SK-N-SH (cell line): ENCODE data around the gene ANO3. TPM values are rescaled to one million over a fixed set of nuclear protein-coding genes. Genes with fewer than 3 reads are reported as not detected.

Experiments used
- CTCF ChIA-PET: fragments of 300-600, 350-600 bp; formaldehyde crosslinking; extraction: SDS; loops from one replicate; lab custom pipeline; 2021; lab: Yijun Ruan, JAX
- POLR2A ChIA-PET: fragments of 350-600 bp; sonication (Branson Sonifier 250); formaldehyde crosslinking; extraction: SDS; loops from one replicate; lab custom pipeline; 2020; ENCODE audit warnings: antibody characterized with exemption, inconsistent platforms; lab: Yijun Ruan, JAX
- DNase-seq: peaks from one replicate; pipeline ENCODE4 v3.0.0; 2012
- H2AFZ ChIP-seq: fragments of 200-600 bp; sonication (generic); 2 replicates; pipeline ENCODE4 v1.8.1; 2016; ENCODE audit warnings: antibody characterized with exemption, mild to moderate bottlenecking, low read depth
- H3F3A ChIP-seq: fragments of 200-600 bp; sonication (generic); replicated peaks from 2 replicates; pipeline ENCODE3; 2016; ENCODE audit warnings: antibody characterized with exemption, mild to moderate bottlenecking; ENCODE audit not compliant: insufficient read depth
- H3K27ac ChIP-seq, 2 experiments: fragments of 200-500 bp in 1 of 2; fragments of 200-600 bp in 1 of 2; sonication (Bioruptor generic) in 1 of 2; sonication (generic), shearing (Covaris generic) in 1 of 2; 2 replicates each; pipeline versions ENCODE4 v1.5.1 to v1.6.1; 2014 to 2016; ENCODE audit warnings: low read depth in 2 of 2, inconsistent platforms in 1 of 2, low read length in 1 of 2, mild to moderate bottlenecking in 1 of 2, mixed read lengths in 1 of 2
- H3K27me3 ChIP-seq: fragments of 200-600 bp; sonication (generic), shearing (Covaris generic); 2 replicates; pipeline ENCODE4 v1.6.1; 2016; ENCODE audit warnings: mixed run types; ENCODE audit not compliant: insufficient read depth
- H3K36me3 ChIP-seq, 2 experiments: fragments of 200-500 bp in 1 of 2; fragments of 200-600 bp in 1 of 2; sonication (Bioruptor generic) in 1 of 2; sonication (generic) in 1 of 2; replicated peaks in 1 of 2; 2 replicates each; pipeline versions ENCODE3 to v1.5.1; 2014 to 2016; ENCODE audit warnings: low read length in 1 of 2, mild to moderate bottlenecking in 1 of 2; ENCODE audit not compliant: insufficient read depth in 2 of 2, control insufficient read depth in 1 of 2
- H3K4me1 ChIP-seq, 2 experiments: fragments of 200-500 bp in 1 of 2; fragments of 200-600 bp in 1 of 2; sonication (Bioruptor generic) in 1 of 2; sonication (generic), shearing (Covaris generic) in 1 of 2; 2 replicates each; pipeline versions ENCODE4 v1.5.1 to v1.6.1; 2014 to 2016; ENCODE audit warnings: low read depth in 1 of 2, low read length in 1 of 2, mixed run types in 1 of 2; ENCODE audit not compliant: insufficient read depth in 2 of 2, control insufficient read depth in 1 of 2
- H3K4me2 ChIP-seq: fragments of 200-600 bp; sonication (generic), shearing (Covaris generic); 2 replicates; pipeline ENCODE4 v1.6.1; 2017; ENCODE audit warnings: mixed run types
- H3K4me3 ChIP-seq, 2 experiments: fragments of 200-500 bp in 1 of 2; fragments of 200-600 bp in 1 of 2; sonication (Bioruptor generic) in 1 of 2; sonication (generic), shearing (Covaris generic) in 1 of 2; 2 replicates each; pipeline versions ENCODE4 v1.5.1 to v1.8.1; 2014 to 2016; ENCODE audit warnings: low read depth in 2 of 2, inconsistent platforms in 1 of 2, low read length in 1 of 2, mild to moderate bottlenecking in 1 of 2, mixed read lengths in 1 of 2, moderate library complexity in 1 of 2
- H3K79me2 ChIP-seq: fragments of 200-600 bp; sonication (generic); 2 replicates; pipeline ENCODE4 v1.8.1; 2017; ENCODE audit warnings: mild to moderate bottlenecking; ENCODE audit not compliant: insufficient read depth
- H3K9ac ChIP-seq: fragments of 200-600 bp; sonication (generic); 2 replicates; pipeline ENCODE4 v1.6.1; 2017; ENCODE audit warnings: mixed run types
- H3K9me2 ChIP-seq: fragments of 200-600 bp; sonication (generic); 2 replicates; pipeline ENCODE4 v1.6.1; 2017; ENCODE audit warnings: mixed run types
- H3K9me3 ChIP-seq: fragments of 200-600 bp; sonication (generic); 2 replicates; pipeline ENCODE4 v1.6.1; 2017; ENCODE audit warnings: mixed run types, mild to moderate bottlenecking, moderate library complexity
- H4K20me1 ChIP-seq: fragments of 200-600 bp; sonication (generic); 2 replicates; pipeline ENCODE4 v1.6.1; 2017; ENCODE audit warnings: mild to moderate bottlenecking, mixed run types; ENCODE audit not compliant: insufficient read depth
- CHD2 ChIP-seq: fragments of 150-350 bp; IDR thresholded peaks from 2 replicates; pipeline ENCODE4 v1.6.1; 2018; ENCODE audit warnings: low read length; ENCODE audit not compliant: partially characterized antibody
- CTCF ChIP-seq: fragments of 200-600 bp; sonication (generic); IDR thresholded peaks from 2 replicates; pipeline ENCODE4 v1.6.1; 2017; ENCODE audit warnings: antibody characterized with exemption, mild to moderate bottlenecking, moderate library complexity
- EZH2phosphoT487 ChIP-seq: fragments of 200-600 bp; sonication (generic); IDR thresholded peaks from 2 replicates; pipeline ENCODE4 v1.6.1; 2017; ENCODE audit warnings: low read depth, mixed run types, mild to moderate bottlenecking, antibody characterized with exemption, moderate library complexity, borderline replicate concordance
- FOSL2 ChIP-seq: IDR thresholded peaks from 2 replicates; pipeline ENCODE4 v1.4.0; 2012; ENCODE audit warnings: low read depth, mild to moderate bottlenecking, moderate library complexity, borderline replicate concordance
- FOXJ3 ChIP-seq: sonication (generic); formaldehyde crosslinking; IDR thresholded peaks from 2 replicates; pipeline ENCODE4 v1.5.1; 2020; ENCODE audit warnings: mild to moderate bottlenecking, missing genetic modification reagents
- GABPA ChIP-seq: IDR thresholded peaks from 2 replicates; pipeline ENCODE4 v1.4.0; 2012; ENCODE audit warnings: low read depth, mild to moderate bottlenecking
- GATA2 ChIP-seq: sonication (generic); formaldehyde crosslinking; IDR thresholded peaks from 2 replicates; pipeline ENCODE4 v1.5.0; 2020; ENCODE audit warnings: mild to moderate bottlenecking, missing genetic modification reagents
- MXI1 ChIP-seq: IDR thresholded peaks from 2 replicates; pipeline ENCODE4 v1.6.1; 2012; ENCODE audit warnings: mild to moderate bottlenecking, low read depth, low read length, improper control_type of control experiment
- NRF1 ChIP-seq: IDR thresholded peaks from 2 replicates; pipeline ENCODE4 v1.6.1; 2012; ENCODE audit warnings: low read depth, mild to moderate bottlenecking, low read length
- RAD21 ChIP-seq: IDR thresholded peaks from 2 replicates; pipeline ENCODE4 v1.6.1; 2012; ENCODE audit warnings: mild to moderate bottlenecking, low read length
- SMC3 ChIP-seq: IDR thresholded peaks from 2 replicates; pipeline ENCODE4 v1.6.1; 2012; ENCODE audit warnings: low read depth, low read length, improper control_type of control experiment
- TAF1 ChIP-seq: IDR thresholded peaks from 2 replicates; pipeline ENCODE4 v1.6.1; 2012; ENCODE audit warnings: low read depth, mild to moderate bottlenecking, low read length, moderate library complexity, borderline replicate concordance
- TEAD4 ChIP-seq: IDR thresholded peaks from 2 replicates; pipeline ENCODE4 v1.4.0; 2012; ENCODE audit warnings: mild to moderate bottlenecking, borderline replicate concordance; ENCODE audit not compliant: insufficient read depth
- WGBS: methylation state at CpG from one replicate; pipeline ENCODE4 v1.1.6; 2017; ENCODE audit warnings: low lambda C conversion rate; 5-methylcytosine and 5-hydroxymethylcytosine counted together
- polyA plus RNA-seq, 3 experiments: library from polyadenylated mRNA; depleted of rRNA; stranded (reverse); fragments of >200 nt; gene quantifications; 2 replicates each; pipeline ENCODE4 v1.2.3, GENCODE V29; 2012
- TF ChIP-seq, protein P1 (sequence below): IDR thresholded peaks from 2 replicates; pipeline ENCODE4; 2012
- TF ChIP-seq, protein P2 (sequence below): fragments of 150-350 bp; IDR thresholded peaks from 2 replicates; pipeline ENCODE4 v1.6.1; 2016; ENCODE audit warnings: mild to moderate bottlenecking, low read depth, low read length
- TF ChIP-seq, protein P3 (sequence below): IDR thresholded peaks from 2 replicates; pipeline ENCODE4 v1.4.0; 2012; ENCODE audit warnings: low read depth

ANO3 gene
- polyA plus RNA-seq, 1 of the 3 experiments (the other 2 are of a cell fraction), result 0.13 TPM

- Histone ChIP-seq H3K4me1 (peaks cover 0 to 3% of the 10 kb centered on the region in 2 experiments; a peak in 1 of 4 replicates), H3K79me2 (no peaks in the 10 kb centered on the region), H3K9ac (no peak overlapping the region), H3K4me3 (no peak overlapping the region), H3K4me2 (no peak overlapping the region), H3K9me3 (no peaks in the 10 kb centered on the region), H3K36me3 (no peaks in the 10 kb centered on the region), H3K27ac (no peak overlapping the region), H4K20me1 (no peaks in the 10 kb centered on the region), H3F3A (no peaks in the 10 kb centered on the region), H3K27me3 (no peaks in the 10 kb centered on the region), H3K9me2 (no peaks in the 10 kb centered on the region), H2AFZ (no peak overlapping the region)
- POLR2A ChIA-PET, result no interaction called here
- CTCF ChIA-PET, result interaction anchor here (0.7 to 2.1 kb wide), 15 partner anchors 8 to 873 kb away, joined by 3 to 11 read pairs (median 4); no protein-coding TSS in a partner anchor
- peak; percentile 47 for DNase-seq
- TF ChIP-seq CTCF, result peak; percentile 56
- TF ChIP-seq, protein P1, sequence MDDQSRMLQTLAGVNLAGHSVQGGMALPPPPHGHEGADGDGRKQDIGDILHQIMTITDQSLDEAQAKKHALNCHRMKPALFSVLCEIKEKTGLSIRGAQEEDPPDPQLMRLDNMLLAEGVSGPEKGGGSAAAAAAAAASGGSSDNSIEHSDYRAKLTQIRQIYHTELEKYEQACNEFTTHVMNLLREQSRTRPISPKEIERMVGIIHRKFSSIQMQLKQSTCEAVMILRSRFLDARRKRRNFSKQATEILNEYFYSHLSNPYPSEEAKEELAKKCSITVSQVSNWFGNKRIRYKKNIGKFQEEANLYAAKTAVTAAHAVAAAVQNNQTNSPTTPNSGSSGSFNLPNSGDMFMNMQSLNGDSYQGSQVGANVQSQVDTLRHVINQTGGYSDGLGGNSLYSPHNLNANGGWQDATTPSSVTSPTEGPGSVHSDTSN, result no peak
- TF ChIP-seq RAD21, result peak; percentile 55
- 0 out of 2 replicates have a peak, but pooled peaks have one; percentile 34 for TF ChIP-seq SMC3
- WGBS, result 61% methylated on average over 5 of the region's 5 CpGs
Measured at GRCh38 chr11:26286472-26287066, 45.4 kb upstream of the ANO3 start.

DNA sequence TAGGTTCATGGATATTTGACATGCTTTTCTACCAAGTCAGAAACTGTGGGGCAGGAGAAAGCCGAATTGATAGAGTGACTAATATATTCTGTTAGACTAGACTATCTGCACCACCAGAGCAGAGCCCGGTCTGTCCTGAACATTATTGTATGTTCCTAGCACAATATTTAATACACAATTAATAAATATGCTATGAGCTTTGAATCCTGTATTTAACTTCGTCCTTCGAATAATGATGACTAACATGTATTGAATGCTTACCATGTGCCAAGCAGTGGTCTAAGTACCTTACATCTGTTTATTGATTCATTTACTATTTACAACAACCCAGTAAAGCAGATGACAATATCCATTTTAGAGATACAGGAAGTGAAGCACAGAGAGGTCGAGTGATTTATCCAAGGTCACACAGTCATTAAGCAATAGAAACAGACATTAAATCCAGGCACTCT is 44.8 kb upstream of the ANO3 start:
- ChIA-PET POLR2A (no interaction called here), CTCF (interaction anchor here (0.7 to 2.1 kb wide), 14 partner anchors 8 to 872 kb away, joined by 3 to 11 read pairs (median 4); no protein-coding TSS in a partner anchor)
- TF ChIP-seq CHD2 (no peak), SMC3 (no peak), NRF1 (no peak), TEAD4 (no peak), FOXJ3 (CRISPR knock-in tag) (no peak), GABPA (no peak), MXI1 (no peak), TAF1 (no peak), GATA2 (CRISPR knock-in tag) (no peak), EZH2phosphoT487 (no peak), FOSL2 (no peak)
- TF ChIP-seq, protein P2, sequence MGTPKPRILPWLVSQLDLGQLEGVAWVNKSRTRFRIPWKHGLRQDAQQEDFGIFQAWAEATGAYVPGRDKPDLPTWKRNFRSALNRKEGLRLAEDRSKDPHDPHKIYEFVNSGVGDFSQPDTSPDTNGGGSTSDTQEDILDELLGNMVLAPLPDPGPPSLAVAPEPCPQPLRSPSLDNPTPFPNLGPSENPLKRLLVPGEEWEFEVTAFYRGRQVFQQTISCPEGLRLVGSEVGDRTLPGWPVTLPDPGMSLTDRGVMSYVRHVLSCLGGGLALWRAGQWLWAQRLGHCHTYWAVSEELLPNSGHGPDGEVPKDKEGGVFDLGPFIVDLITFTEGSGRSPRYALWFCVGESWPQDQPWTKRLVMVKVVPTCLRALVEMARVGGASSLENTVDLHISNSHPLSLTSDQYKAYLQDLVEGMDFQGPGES, result no peak
- TF ChIP-seq, protein P3, sequence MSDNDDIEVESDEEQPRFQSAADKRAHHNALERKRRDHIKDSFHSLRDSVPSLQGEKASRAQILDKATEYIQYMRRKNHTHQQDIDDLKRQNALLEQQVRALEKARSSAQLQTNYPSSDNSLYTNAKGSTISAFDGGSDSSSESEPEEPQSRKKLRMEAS, result no peak
- Histone ChIP-seq H3K9me2 (no peaks in the 10 kb centered on the region), H4K20me1 (no peaks in the 10 kb centered on the region), H3K4me3 (no peak overlapping the region), H2AFZ (no peak overlapping the region), H3K9me3 (no peaks in the 10 kb centered on the region), H3K4me2 (no peak overlapping the region), H3K4me1 (peaks cover 0 to 3% of the 10 kb centered on the region in 2 experiments; a peak in 1 of 4 replicates), H3F3A (no peaks in the 10 kb centered on the region), H3K79me2 (no peaks in the 10 kb centered on the region), H3K27ac (no peak overlapping the region), H3K36me3 (no peaks in the 10 kb centered on the region), H3K27me3 (no peaks in the 10 kb centered on the region), H3K9ac (no peak overlapping the region)
- no peak for DNase-seq
- 70% methylated on average over 5 of the region's 5 CpGs for WGBS
